Activated T-cell treated with anti-CD3 and anti-CD28 coated beads, Interleukin-2, amount 50 U/mL, for 24 hours (primary cell): ENCODE results near the gene JAKMIP2.

Experiments
- DNase-seq: peaks from one replicate; pipeline ENCODE4 v3.0.0-alpha.2; 2020
- H3K27ac Mint-ChIP-seq: 2 replicates; pipeline ENCODE4 v1.8.0; 2020; ENCODE audit warnings: mild to moderate bottlenecking, mixed read lengths
- H3K27me3 Mint-ChIP-seq: 2 replicates; pipeline ENCODE4 v1.8.0; 2020; ENCODE audit warnings: mixed read lengths
- H3K36me3 Mint-ChIP-seq: 2 replicates; pipeline ENCODE4 v1.8.0; 2020; ENCODE audit warnings: low read depth, mixed read lengths
- H3K4me1 Mint-ChIP-seq: 2 replicates; pipeline ENCODE4 v1.8.0; 2020; ENCODE audit warnings: low read depth, mixed read lengths
- H3K4me3 Mint-ChIP-seq: 2 replicates; pipeline ENCODE4 v1.8.0; 2020; ENCODE audit warnings: mild to moderate bottlenecking, moderate library complexity, mixed read lengths
- H3K9me3 Mint-ChIP-seq: 2 replicates; pipeline ENCODE4 v1.8.0; 2020; ENCODE audit warnings: mixed read lengths

The JAKMIP2 gene

GRCh38 chr5:147712019-147712418, 70.5 kb downstream of the JAKMIP2 start:
- no peaks in the 10 kb centered on the region for H3K4me1 Mint-ChIP-seq
- H3K4me3 Mint-ChIP-seq = no peak overlapping the region
- no peak for DNase-seq
- no peaks in the 10 kb centered on the region for H3K36me3 Mint-ChIP-seq
- no peak overlapping the region for H3K27ac Mint-ChIP-seq
- no peaks in the 10 kb centered on the region for H3K27me3 Mint-ChIP-seq
- no peaks in the 10 kb centered on the region for H3K9me3 Mint-ChIP-seq

GRCh38 chr5:147711019-147711418, 71.5 kb downstream of the JAKMIP2 start:
- H3K36me3 Mint-ChIP-seq = no peaks in the 10 kb centered on the region
- no peaks in the 10 kb centered on the region for H3K27me3 Mint-ChIP-seq
- no peak overlapping the region for H3K4me3 Mint-ChIP-seq
- DNase-seq = no peak
- no peak overlapping the region for H3K27ac Mint-ChIP-seq
- H3K4me1 Mint-ChIP-seq = no peaks in the 10 kb centered on the region
- H3K9me3 Mint-ChIP-seq = no peaks in the 10 kb centered on the region

- no peaks in the 10 kb centered on the region for H3K36me3 Mint-ChIP-seq
- no peaks in the 10 kb centered on the region for H3K4me1 Mint-ChIP-seq
- no peaks in the 10 kb centered on the region for H3K27me3 Mint-ChIP-seq
- H3K9me3 Mint-ChIP-seq = no peaks in the 10 kb centered on the region
- H3K4me3 Mint-ChIP-seq = no peak overlapping the region
- H3K27ac Mint-ChIP-seq = no peak overlapping the region
- no peak for DNase-seq
These were observed 73.8 kb downstream of the JAKMIP2 start for GRCh38 chr5:147708708-147709107.

- DNase-seq = no peak
- Mint-ChIP-seq H3K4me1 (no peaks in the 10 kb centered on the region), H3K9me3 (no peaks in the 10 kb centered on the region), H3K4me3 (no peak overlapping the region), H3K27me3 (no peaks in the 10 kb centered on the region), H3K27ac (no peak overlapping the region), H3K36me3 (no peaks in the 10 kb centered on the region)
These were observed 78.0 kb downstream of the JAKMIP2 start for GRCh38 chr5:147704544-147704943.

GRCh38 chr5:147701468-147701867, 81.1 kb downstream of the JAKMIP2 start:
- peaks cover 19% of the 10 kb centered on the region for H3K9me3 Mint-ChIP-seq
- H3K27me3 Mint-ChIP-seq = no peaks in the 10 kb centered on the region
- DNase-seq = no peak
- no peaks in the 10 kb centered on the region for H3K4me1 Mint-ChIP-seq
- no peak overlapping the region for H3K4me3 Mint-ChIP-seq
- peaks cover 15% of the 10 kb centered on the region for H3K36me3 Mint-ChIP-seq
- H3K27ac Mint-ChIP-seq = no peak overlapping the region

- Mint-ChIP-seq H3K27me3 (no peaks in the 10 kb centered on the region), H3K27ac (no peak overlapping the region), H3K4me1 (no peaks in the 10 kb centered on the region), H3K4me3 (no peak overlapping the region), H3K9me3 (peaks cover 19% of the 10 kb centered on the region), H3K36me3 (peaks cover 15% of the 10 kb centered on the region)
- DNase-seq = no peak
These were observed 82.9 kb downstream of the JAKMIP2 start for GRCh38 chr5:147699496-147700088.

- H3K27ac Mint-ChIP-seq = no peak overlapping the region
- no peaks in the 10 kb centered on the region for H3K27me3 Mint-ChIP-seq
- H3K4me1 Mint-ChIP-seq = no peaks in the 10 kb centered on the region
- peaks cover 19% of the 10 kb centered on the region for H3K9me3 Mint-ChIP-seq
- no peak overlapping the region for H3K4me3 Mint-ChIP-seq
- peaks cover 15% of the 10 kb centered on the region for H3K36me3 Mint-ChIP-seq
- no peak for DNase-seq
These were observed 85.1 kb downstream of the JAKMIP2 start for GRCh38 chr5:147697380-147697779.

- DNase-seq = no peak
- Mint-ChIP-seq H3K27ac (no peak overlapping the region), H3K9me3 (peaks cover 19% of the 10 kb centered on the region), H3K4me3 (no peak overlapping the region), H3K36me3 (peaks cover 15% of the 10 kb centered on the region), H3K4me1 (no peaks in the 10 kb centered on the region), H3K27me3 (no peaks in the 10 kb centered on the region)
These were observed 87.8 kb downstream of the JAKMIP2 start for GRCh38 chr5:147694772-147695171.

GRCh38 chr5:147693233-147693632, 89.3 kb downstream of the JAKMIP2 start:
- Mint-ChIP-seq H3K27ac (no peak overlapping the region), H3K36me3 (peaks cover 8% of the 10 kb centered on the region), H3K27me3 (no peaks in the 10 kb centered on the region), H3K9me3 (peaks cover 8% of the 10 kb centered on the region), H3K4me3 (no peak overlapping the region), H3K4me1 (no peaks in the 10 kb centered on the region)
- DNase-seq = no peak

- DNase-seq = no peak
- Mint-ChIP-seq H3K9me3 (no peaks in the 10 kb centered on the region), H3K36me3 (no peaks in the 10 kb centered on the region), H3K4me1 (no peaks in the 10 kb centered on the region), H3K4me3 (no peak overlapping the region), H3K27ac (no peak overlapping the region), H3K27me3 (no peaks in the 10 kb centered on the region)
These were observed 91.4 kb downstream of the JAKMIP2 start for GRCh38 chr5:147691130-147691529.

GRCh38 chr5:147690595-147690994, 91.9 kb downstream of the JAKMIP2 start:
- Mint-ChIP-seq H3K36me3 (no peaks in the 10 kb centered on the region), H3K27ac (no peak overlapping the region), H3K9me3 (no peaks in the 10 kb centered on the region), H3K4me1 (no peaks in the 10 kb centered on the region), H3K27me3 (no peaks in the 10 kb centered on the region), H3K4me3 (no peak overlapping the region)
- no peak for DNase-seq

- Mint-ChIP-seq H3K27ac (no peak overlapping the region), H3K4me1 (no peaks in the 10 kb centered on the region), H3K4me3 (no peak overlapping the region), H3K36me3 (no peaks in the 10 kb centered on the region), H3K27me3 (no peaks in the 10 kb centered on the region), H3K9me3 (no peaks in the 10 kb centered on the region)
- no peak for DNase-seq
These were observed 93.1 kb downstream of the JAKMIP2 start for GRCh38 chr5:147689426-147689825.

- Mint-ChIP-seq H3K4me1 (no peaks in the 10 kb centered on the region), H3K27ac (no peak overlapping the region), H3K4me3 (no peak overlapping the region), H3K27me3 (no peaks in the 10 kb centered on the region), H3K36me3 (no peaks in the 10 kb centered on the region), H3K9me3 (no peaks in the 10 kb centered on the region)
- DNase-seq = no peak
These were observed 93.7 kb downstream of the JAKMIP2 start for GRCh38 chr5:147688656-147689356.

- Mint-ChIP-seq H3K4me3 (no peak overlapping the region), H3K27me3 (no peaks in the 10 kb centered on the region), H3K4me1 (no peaks in the 10 kb centered on the region), H3K9me3 (no peaks in the 10 kb centered on the region), H3K27ac (no peak overlapping the region), H3K36me3 (no peaks in the 10 kb centered on the region)
- no peak for DNase-seq
These were observed 95.4 kb downstream of the JAKMIP2 start for GRCh38 chr5:147687118-147687517.

GRCh38 chr5:147686421-147686820, 96.1 kb downstream of the JAKMIP2 start:
- DNase-seq = no peak
- Mint-ChIP-seq H3K9me3 (no peaks in the 10 kb centered on the region), H3K4me3 (no peak overlapping the region), H3K27me3 (no peaks in the 10 kb centered on the region), H3K36me3 (no peaks in the 10 kb centered on the region), H3K4me1 (no peaks in the 10 kb centered on the region), H3K27ac (no peak overlapping the region)
